Measurements from ENCODE around the gene MTPN.

- TF ChIP-seq ZNF274 (IDR thresholded peaks at IDR 0.05; ENCODE audit: low read depth, low read length) (no peak), YY1 (IDR thresholded peaks at IDR 0.05; ENCODE audit: insufficient read depth, insufficient read length) (no peak), SUZ12 (IDR thresholded peaks at IDR 0.05; ENCODE audit: extremely low read depth, insufficient read depth, insufficient read length) (no peak)
Measured at GRCh38 chr7:135946289-135947055, 30.7 kb downstream of the MTPN start.
